Measurements from ENCODE around the gene MUC3A. TPM values are rescaled to one million over a fixed set of nuclear protein-coding genes. Genes with fewer than 3 reads are reported as not detected.

Gene MUC3A
- total and polyA plus RNA-seq, 10 of the 15 experiments (the other 5 are each of a cell fraction or from before 2014, with no cell fraction given), result 0.07 to 0.10 TPM; not detected in 8

- WGBS (ENCODE audit: insufficient coverage, insufficient replicate concordance, low lambda C conversion rate, missing lambda C conversion rate), result 50% methylated on average over 15 of the region's 15 CpGs
- TF ChIP-seq IKZF2 (IDR thresholded peaks at IDR 0.05), result no peak
- TF ChIP-seq JUNB (IDR thresholded peaks at IDR 0.05), result no peak
- no peak for TF ChIP-seq POLR2AphosphoS5 (IDR thresholded peaks at IDR 0.05; ENCODE audit: low read length)
- no peak for TF ChIP-seq MTA2 (IDR thresholded peaks at IDR 0.05; ENCODE audit: low read depth)
- TF ChIP-seq HCFC1 (IDR thresholded peaks at IDR 0.05; ENCODE audit: low read length), result no peak
- TF ChIP-seq SMAD1 (IDR thresholded peaks at IDR 0.05; ENCODE audit: low read depth, partially characterized antibody), result no peak
- no peak for TF ChIP-seq E2F4 (IDR thresholded peaks at IDR 0.05; ENCODE audit: low read depth, low read length)
- no peak for TF ChIP-seq E2F8 (IDR thresholded peaks at IDR 0.05; ENCODE audit: low read depth, partially characterized antibody)
- no peak for TF ChIP-seq TCF7 (IDR thresholded peaks at IDR 0.05; ENCODE audit: borderline replicate concordance)
- TF ChIP-seq JUND (IDR thresholded peaks at IDR 0.05; ENCODE audit: low read depth, low read length), result no peak
- no peak for TF ChIP-seq SUZ12 (IDR thresholded peaks at IDR 0.05; ENCODE audit: unreplicated experiment)
- TF ChIP-seq NFYA (IDR thresholded peaks at IDR 0.05; ENCODE audit: borderline replicate concordance, low read depth, low read length), result no peak
- no peak for TF ChIP-seq MEF2B (IDR thresholded peaks at IDR 0.05; ENCODE audit: partially characterized antibody, poor library complexity, severe bottlenecking)
- no peak for TF ChIP-seq RAD21 (IDR thresholded peaks at IDR 0.05; ENCODE audit: insufficient read depth, low read depth, low read length)
- no peak for TF ChIP-seq BCLAF1 (IDR thresholded peaks at IDR 0.05)
- TF ChIP-seq MXI1 (IDR thresholded peaks at IDR 0.05; ENCODE audit: low read depth, low read length), result no peak
- no peak for TF ChIP-seq FOXK2 (IDR thresholded peaks at IDR 0.05)
- H3K79me2 ChIP-seq (ENCODE audit: control insufficient read depth, insufficient read depth, low read length), result no peaks in the 10 kb centered on the region
- ChIA-PET POLR2A (no interaction called here), CTCF (no interaction called here), SMC1A (ENCODE audit: uncharacterized antibody, unreplicated experiment) (no interaction called here), RAD21 (ENCODE audit: unreplicated experiment) (no interaction called here)
- H3K9me3 ChIP-seq (replicated peaks; ENCODE audit: control insufficient read depth, insufficient read depth, low read length), result no peaks in the 10 kb centered on the region
- no peak for ATAC-seq
- in situ Hi-C loops (cut with MboI), result no loop called here
- BruUV-seq (replicated peaks), result no TSS peak
- no peak for FAIRE-seq
- H3K36me3 ChIP-seq (ENCODE audit: control insufficient read depth in 2 of 2, insufficient read depth in 2 of 2, low read length in 1 of 2), result no peaks in the 10 kb centered on the region
- no peaks in the 10 kb centered on the region for H3K4me1 ChIP-seq (ENCODE audit: control insufficient read depth, insufficient read depth, low read length)
- H4K20me1 ChIP-seq (ENCODE audit: control insufficient read depth, insufficient read depth), result no peaks in the 10 kb centered on the region
- no peak overlapping the region for H3K4me3 ChIP-seq
- no peak for DNase-seq (ENCODE audit: low read depth, low spot score)
- H3K27me3 ChIP-seq (replicated peaks in 1 of 2; ENCODE audit: control insufficient read depth in 2 of 2, insufficient read depth in 2 of 2, low read length in 1 of 2), result no peaks in the 10 kb centered on the region; a peak in 1 of 4 replicates
- no peak overlapping the region for H3K9ac ChIP-seq (ENCODE audit: control insufficient read depth, insufficient read depth, low read length)
- H3K27ac ChIP-seq (ENCODE audit: control insufficient read depth, insufficient read depth), result no peak overlapping the region
- H2AFZ ChIP-seq (ENCODE audit: control insufficient read depth, low read depth, low read length), result no peak overlapping the region
- intact Hi-C loops (cut with micrococcal nuclease; ENCODE audit: unreplicated experiment), result no loop called here
- no peak overlapping the region for H3K4me2 ChIP-seq (ENCODE audit: control insufficient read depth, insufficient read depth)
Measured at GRCh38 chr7:100914208-100914878, 35.0 kb upstream of the MUC3A start.
